Neuronal stem cell (in vitro differentiated cells): Measurements from ENCODE around the gene C4orf50.

Experiments used
- DNase-seq: peaks from one replicate; pipeline ENCODE4 v3.0.0-alpha.2; 2013; ENCODE audit warnings: low spot score
- H2AFZ ChIP-seq: one replicate; pipeline ENCODE4 v1.6.1; 2013; ENCODE audit warnings: mild to moderate bottlenecking, low read length, inconsistent platforms
- H2AK5ac ChIP-seq: 2 replicates; pipeline ENCODE4 v1.6.1; 2013; ENCODE audit warnings: low read depth, mild to moderate bottlenecking, inconsistent platforms, low read length, moderate library complexity, mixed read lengths
- H2BK120ac ChIP-seq: 2 replicates; pipeline ENCODE4 v1.6.1; 2013; ENCODE audit warnings: low read depth, mild to moderate bottlenecking, inconsistent platforms, low read length, moderate library complexity, mixed read lengths
- H2BK12ac ChIP-seq: one replicate; pipeline ENCODE4 v1.6.1; 2013; ENCODE audit warnings: low read length, inconsistent platforms
- H2BK15ac ChIP-seq: 2 replicates; pipeline ENCODE4 v1.6.1; 2013; ENCODE audit warnings: mild to moderate bottlenecking, low read length, inconsistent platforms, mixed read lengths
- H2BK5ac ChIP-seq: one replicate; pipeline ENCODE4 v1.6.1; 2013; ENCODE audit warnings: inconsistent platforms, mild to moderate bottlenecking, low read length, moderate library complexity
- H3K14ac ChIP-seq: one replicate; pipeline ENCODE4 v1.6.1; 2013; ENCODE audit warnings: low read length, inconsistent platforms
- H3K18ac ChIP-seq: 2 replicates; pipeline ENCODE4 v1.6.1; 2013; ENCODE audit warnings: low read length, inconsistent platforms
- H3K23ac ChIP-seq: 2 replicates; pipeline ENCODE4 v1.6.1; 2013; ENCODE audit warnings: low read depth, mild to moderate bottlenecking, mixed read lengths, low read length, inconsistent platforms; ENCODE audit not compliant: poor library complexity
- H3K27ac ChIP-seq: replicated peaks from 3 replicates; pipeline ENCODE4 v1.5.1; 2013; ENCODE audit warnings: low read length, inconsistent platforms
- H3K27me3 ChIP-seq, 3 experiments: 2 replicates each; pipeline ENCODE4 v1.6.1; 2013; ENCODE audit warnings: low read length in 3 of 3, mild to moderate bottlenecking in 2 of 3, inconsistent platforms in 1 of 3, low read depth in 1 of 3, mixed read lengths in 1 of 3, moderate library complexity in 1 of 3; ENCODE audit not compliant: control insufficient read depth in 3 of 3, insufficient read depth in 3 of 3
- H3K36me3 ChIP-seq, 2 donors: replicated peaks in 1 of 2; 2 replicates each; pipeline ENCODE4 v1.6.1; 2013; ENCODE audit warnings: low read length in 2 of 2; ENCODE audit not compliant: control insufficient read depth in 2 of 2, insufficient read depth in 2 of 2
- H3K4ac ChIP-seq: 2 replicates; pipeline ENCODE4 v1.6.1; 2013; ENCODE audit warnings: inconsistent platforms, mild to moderate bottlenecking, low read length, moderate library complexity
- H3K4me1 ChIP-seq, 2 donors: 1 replicate in 1 of 2; 2 replicates in 1 of 2; pipeline ENCODE4 v1.6.1; 2013; ENCODE audit warnings: low read length in 2 of 2, low read depth in 1 of 2; ENCODE audit not compliant: control insufficient read depth in 2 of 2, insufficient read depth in 1 of 2
- H3K4me2 ChIP-seq: one replicate; pipeline ENCODE4 v1.6.1; 2013; ENCODE audit warnings: mild to moderate bottlenecking, low read length, inconsistent platforms; ENCODE audit not compliant: insufficient read depth, poor library complexity, severe bottlenecking
- H3K4me3 ChIP-seq, 2 donors: 2 replicates each; pipeline ENCODE4 v1.5.1; 2013; ENCODE audit warnings: low read length in 2 of 2, mild to moderate bottlenecking in 2 of 2, inconsistent platforms in 1 of 2, moderate library complexity in 1 of 2
- H3K79me1 ChIP-seq: one replicate; pipeline ENCODE4 v1.6.1; 2013; ENCODE audit warnings: low read depth, mild to moderate bottlenecking, inconsistent platforms, low read length, moderate library complexity
- H3K9ac ChIP-seq: one replicate; pipeline ENCODE4 v1.6.1; 2013; ENCODE audit warnings: mild to moderate bottlenecking, low read depth, low read length, inconsistent platforms; ENCODE audit not compliant: poor library complexity
- H3K9me3 ChIP-seq, 2 donors: replicated peaks in 1 of 2; 2 replicates each; pipeline versions ENCODE3 to v1.6.1; 2013; ENCODE audit warnings: low read length in 2 of 2, mild to moderate bottlenecking in 2 of 2, inconsistent platforms in 1 of 2, low read depth in 1 of 2, mixed read lengths in 1 of 2, moderate library complexity in 1 of 2; ENCODE audit not compliant: control insufficient read depth in 2 of 2, insufficient read depth in 1 of 2
- H4K8ac ChIP-seq: one replicate; pipeline ENCODE4 v1.6.1; 2013; ENCODE audit warnings: low read depth, mild to moderate bottlenecking, inconsistent platforms, low read length, moderate library complexity
- H4K91ac ChIP-seq: one replicate; pipeline ENCODE4 v1.6.1; 2013; ENCODE audit warnings: low read length, low read depth, mild to moderate bottlenecking, inconsistent platforms; ENCODE audit not compliant: poor library complexity
- WGBS, 2 donors: extraction: QIAGEN DNeasy Blood & Tissue Kit; methylation state at CpG; one replicate each; pipeline ENCODE4 v1.1.7; 2013; ENCODE audit warnings: missing lambda C conversion rate in 2 of 2, mixed read lengths in 1 of 2; ENCODE audit not compliant: insufficient read length in 2 of 2, insufficient replicate concordance in 1 of 2; ENCODE audit errors: extremely low coverage in 2 of 2; 5-methylcytosine and 5-hydroxymethylcytosine counted together

C4orf50 gene

GRCh38 chr4:5976431-5976830 is 41.8 kb downstream of the C4orf50 start:
- Histone ChIP-seq H3K4me2 (no peak overlapping the region), H2AK5ac (peak overlapping the region; percentile 5), H3K79me1 (no peaks in the 10 kb centered on the region), H3K27me3 (peaks cover 0 to 10% (median 0%) of the 10 kb centered on the region in 3 experiments), H3K4me3 (no peak overlapping the region), H2BK12ac (no peak overlapping the region), H3K9me3 (no peaks in the 10 kb centered on the region), H4K8ac (no peak overlapping the region), H3K27ac (no peak overlapping the region), H2BK15ac (no peak overlapping the region), H3K9ac (no peak overlapping the region), H2BK120ac (no peak overlapping the region), H2BK5ac (peak overlapping the region; percentile 59), H3K4ac (no peak overlapping the region), H3K4me1 (no peaks in the 10 kb centered on the region), H3K23ac (no peak overlapping the region), H3K18ac (no peak overlapping the region), H2AFZ (no peak overlapping the region), H3K14ac (no peak overlapping the region), H4K91ac (no peak overlapping the region), H3K36me3 (no peaks in the 10 kb centered on the region)
- WGBS, 2 donors: no CpG with 5 or more reads among the region's 6 CpGs
- DNase-seq: no peak

GRCh38 chr4:5974321-5974720 is 43.9 kb downstream of the C4orf50 start:
- H3K27me3 ChIP-seq: peaks cover 0 to 19% (median 0%) of the 10 kb centered on the region in 3 experiments
- no peak overlapping the region for H3K14ac ChIP-seq
- H3K36me3 ChIP-seq: no peaks in the 10 kb centered on the region
- H3K23ac ChIP-seq: no peak overlapping the region
- no peaks in the 10 kb centered on the region for H3K9me3 ChIP-seq
- H2BK12ac ChIP-seq: no peak overlapping the region
- H2AFZ ChIP-seq: no peak overlapping the region
- H3K79me1 ChIP-seq: no peaks in the 10 kb centered on the region
- H3K4me2 ChIP-seq: no peak overlapping the region
- H3K18ac ChIP-seq: no peak overlapping the region
- no peak overlapping the region for H4K91ac ChIP-seq
- peaks cover 0 to 3% of the 10 kb centered on the region in 2 donors for H3K4me1 ChIP-seq
- no peak overlapping the region for H3K4ac ChIP-seq
- no CpG with 5 or more reads among the region's 15 CpGs for WGBS, 2 donors
- no peak for DNase-seq
- H2BK120ac ChIP-seq: no peak overlapping the region
- H3K4me3 ChIP-seq: no peak overlapping the region
- H2BK15ac ChIP-seq: no peak overlapping the region
- H4K8ac ChIP-seq: no peak overlapping the region
- H2AK5ac ChIP-seq: no peak overlapping the region
- no peak overlapping the region for H3K27ac ChIP-seq
- no peak overlapping the region for H2BK5ac ChIP-seq
- H3K9ac ChIP-seq: no peak overlapping the region

- Histone ChIP-seq H2AK5ac (peak overlapping the region; percentile 79), H3K9ac (peak overlapping the region; percentile 15), H2AFZ (no peak overlapping the region), H3K14ac (peak overlapping the region; percentile 1), H3K27me3 (peaks cover 0 to 14% (median 0%) of the 10 kb centered on the region in 3 experiments), H4K8ac (no peak overlapping the region), H3K79me1 (no peaks in the 10 kb centered on the region), H2BK15ac (peak overlapping the region; percentile 50), H4K91ac (no peak overlapping the region), H2BK120ac (no peak overlapping the region), H3K36me3 (no peaks in the 10 kb centered on the region), H3K4ac (no peak overlapping the region), H2BK5ac (no peak overlapping the region), H3K18ac (peak overlapping the region; percentile 68), H2BK12ac (peak overlapping the region; percentile 63), H3K9me3 (no peaks in the 10 kb centered on the region), H3K27ac (no peak overlapping the region), H3K4me1 (peaks cover 0 to 3% of the 10 kb centered on the region in 2 donors), H3K23ac (peak overlapping the region; percentile 69), H3K4me2 (no peak overlapping the region), H3K4me3 (no peak overlapping the region)
- DNase-seq: no peak
- WGBS, 2 donors: no CpG with 5 or more reads among the region's 25 CpGs
Measured at GRCh38 chr4:5973486-5974220, 44.6 kb downstream of the C4orf50 start.

GRCh38 chr4:5973033-5973432 is 45.2 kb downstream of the C4orf50 start:
- no peak for DNase-seq
- Histone ChIP-seq H4K91ac (no peak overlapping the region), H3K79me1 (no peaks in the 10 kb centered on the region), H3K36me3 (no peaks in the 10 kb centered on the region), H2BK15ac (no peak overlapping the region), H3K14ac (no peak overlapping the region), H3K9ac (no peak overlapping the region), H3K4me1 (peaks cover 0 to 3% of the 10 kb centered on the region in 2 donors), H2AK5ac (peak overlapping the region; percentile 2), H2BK120ac (no peak overlapping the region), H4K8ac (no peak overlapping the region), H3K9me3 (no peaks in the 10 kb centered on the region), H3K4me3 (no peak overlapping the region), H3K27me3 (peaks cover 0 to 11% (median 0%) of the 10 kb centered on the region in 3 experiments), H3K27ac (no peak overlapping the region), H3K4ac (no peak overlapping the region), H3K23ac (peak overlapping the region; percentile 5), H2BK12ac (no peak overlapping the region), H3K18ac (no peak overlapping the region), H3K4me2 (no peak overlapping the region), H2AFZ (no peak overlapping the region), H2BK5ac (no peak overlapping the region)
- WGBS, 2 donors: no CpG with 5 or more reads among the region's 10 CpGs
